Activated CD8-positive, alpha-beta memory T cell treated with anti-CD3 and anti-CD28 coated beads for 36 hours (primary cell): ENCODE measurements around the gene JMJD8. TPM values are rescaled to one million over a fixed set of nuclear protein-coding genes. Genes with fewer than 3 reads are reported as not detected.
"Not testable (repeated sequence)": the region's sequence is repeated elsewhere in the genome, so short reads cannot be mapped to it uniquely, and the experiment has no call there.

Experiments used
- CTCF ChIA-PET: fragments of 350-600 bp; sonication (Branson Sonifier 250); formaldehyde crosslinking; loops from one replicate; lab custom pipeline; 2021; ENCODE audit warnings: antibody characterized with exemption; lab: Charles Lee
- POLR2A ChIA-PET: fragments of 350-600 bp; sonication (Branson Sonifier 250); formaldehyde crosslinking; loops from one replicate; lab custom pipeline; 2021; ENCODE audit warnings: antibody characterized with exemption; lab: Charles Lee
- total RNA-seq, 2 experiments: library from RNA; stranded (reverse); gene quantifications; one replicate each; pipeline ENCODE4 v1.2.3, GENCODE V29; 2021

JMJD8 gene
- total RNA-seq, 2 experiments from 2014 or later = 48.7 to 49.3 TPM

GRCh38 chr16:704552-705380 lies 20.6 kb upstream of the JMJD8 start:
- POLR2A ChIA-PET = no interaction called here
- CTCF ChIA-PET = interaction anchor here (0.8 kb wide), 1 partner anchor 7 kb away, joined by 3 read pairs; no protein-coding TSS in a partner anchor

- CTCF ChIA-PET = interaction anchor here (0.8 kb wide), 1 partner anchor 8 kb away, joined by 3 read pairs; no protein-coding TSS in a partner anchor
- POLR2A ChIA-PET = interaction anchor here (0.6 kb wide), 1 partner anchor 53 kb away, joined by 3 read pairs; no protein-coding TSS in a partner anchor
Observed at GRCh38 chr16:704047-704446, 19.9 kb upstream of the JMJD8 start.

GRCh38 chr16:703406-703805 lies 19.3 kb upstream of the JMJD8 start:
- ChIA-PET CTCF (interaction anchor here (1.2 to 1.6 kb wide), 2 partner anchors 13 to 81 kb away, joined by 3 to 4 read pairs; partner anchors contain the start of gene WDR24), POLR2A (interaction anchor here (0.6 kb wide), 1 partner anchor 53 kb away, joined by 3 read pairs; no protein-coding TSS in a partner anchor)

- POLR2A ChIA-PET = no interaction called here
- CTCF ChIA-PET = interaction anchor here (0.6 to 1.6 kb wide), 5 partner anchors 8 to 83 kb away, joined by 3 to 4 read pairs (median 3); partner anchors contain the start of gene WDR24
Observed at GRCh38 chr16:702341-702740, 18.2 kb upstream of the JMJD8 start.

- ChIA-PET CTCF (interaction anchor here (0.5 to 1.4 kb wide), 3 partner anchors 10 to 263 kb away, joined by 3 to 4 read pairs (median 3); no protein-coding TSS in a partner anchor), POLR2A (no interaction called here)
Observed at GRCh38 chr16:700684-701584, 16.8 kb upstream of the JMJD8 start.

GRCh38 chr16:698911-699671 lies 15.0 kb upstream of the JMJD8 start:
- ChIA-PET POLR2A (interaction anchor here (0.6 kb wide), 1 partner anchor 206 kb away, joined by 5 read pairs; no protein-coding TSS in a partner anchor), CTCF (interaction anchor here (0.7 to 0.8 kb wide), 4 partner anchors 8 to 271 kb away, joined by 3 to 5 read pairs (median 4); no protein-coding TSS in a partner anchor)

- POLR2A ChIA-PET = interaction anchor here (0.5 to 1.0 kb wide), 5 partner anchors 26 to 93 kb away, joined by 3 read pairs; partner anchors contain the start of genes ANTKMT, CHTF18 and RPUSD1
Observed at GRCh38 chr16:695355-696089, 11.4 kb upstream of the JMJD8 start.

GRCh38 chr16:694863-695354 lies 10.8 kb upstream of the JMJD8 start:
- ChIA-PET POLR2A (interaction anchor here (0.5 to 1.0 kb wide), 4 partner anchors 26 to 258 kb away, joined by 3 to 7 read pairs (median 3); partner anchors contain the start of genes ANTKMT, CHTF18 and RPUSD1), CTCF (interaction anchor here (0.7 to 2.0 kb wide), 9 partner anchors 11 to 91 kb away, joined by 3 to 10 read pairs (median 5); partner anchors contain the start of genes ANTKMT, JMJD8 and METRN)

More at GRCh38 chr16:695355-696089, 11.4 kb upstream of the JMJD8 start:
- CTCF ChIA-PET = interaction anchor here (0.7 to 2.0 kb wide), 10 partner anchors 12 to 90 kb away, joined by 3 to 10 read pairs (median 5); partner anchors contain the start of genes ANTKMT, JMJD8 and METRN

GRCh38 chr16:694187-694862 lies 10.2 kb upstream of the JMJD8 start:
- POLR2A ChIA-PET = interaction anchor here (0.5 kb wide), 1 partner anchor 257 kb away, joined by 7 read pairs; no protein-coding TSS in a partner anchor
- CTCF ChIA-PET = interaction anchor here (1.3 to 2.0 kb wide), 4 partner anchors 13 to 91 kb away, joined by 5 to 10 read pairs (median 7); partner anchors contain the start of gene ANTKMT

- CTCF ChIA-PET = no interaction called here
- POLR2A ChIA-PET = no interaction called here
Observed at GRCh38 chr16:693766-694165, 9.6 kb upstream of the JMJD8 start.

- ChIA-PET CTCF (interaction anchor here (0.6 kb wide), 1 partner anchor 298 kb away, joined by 3 read pairs; no protein-coding TSS in a partner anchor), POLR2A (no interaction called here)
Observed at GRCh38 chr16:693364-693763, 9.2 kb upstream of the JMJD8 start.

- ChIA-PET CTCF (interaction anchor here (0.6 kb wide), 1 partner anchor 298 kb away, joined by 3 read pairs; no protein-coding TSS in a partner anchor), POLR2A (no interaction called here)
Observed at GRCh38 chr16:692356-693108, 8.4 kb upstream of the JMJD8 start.

- POLR2A ChIA-PET, CTCF ChIA-PET: not testable (repeated sequence)
Observed at GRCh38 chr16:691242-691641, 7.1 kb upstream of the JMJD8 start.

- ChIA-PET CTCF (interaction anchor here (0.6 to 2.0 kb wide), 4 partner anchors 8 to 35 kb away, joined by 3 to 9 read pairs (median 4); partner anchors contain the start of gene ANTKMT), POLR2A (interaction anchor here (0.8 to 0.9 kb wide), 2 partner anchors 9 to 109 kb away, joined by 3 to 4 read pairs; partner anchors contain the start of gene STUB1)
Observed at GRCh38 chr16:689175-689897, 5.2 kb upstream of the JMJD8 start.

GRCh38 chr16:687499-687898 lies 3.4 kb upstream of the JMJD8 start:
- CTCF ChIA-PET = no interaction called here

More at GRCh38 chr16:687499-687898, 3.4 kb upstream of the JMJD8 start:
- POLR2A ChIA-PET = no interaction called here
